ENCODE measurements around the gene AGAP2.
A peak's percentile ranks its signal among the peaks of the same experiment; 100 is the strongest.
"Not testable (repeated sequence)": the region's sequence is repeated elsewhere in the genome, so short reads cannot be mapped to it uniquely, and the experiment has no call there.

AGAP2 gene

DNA sequence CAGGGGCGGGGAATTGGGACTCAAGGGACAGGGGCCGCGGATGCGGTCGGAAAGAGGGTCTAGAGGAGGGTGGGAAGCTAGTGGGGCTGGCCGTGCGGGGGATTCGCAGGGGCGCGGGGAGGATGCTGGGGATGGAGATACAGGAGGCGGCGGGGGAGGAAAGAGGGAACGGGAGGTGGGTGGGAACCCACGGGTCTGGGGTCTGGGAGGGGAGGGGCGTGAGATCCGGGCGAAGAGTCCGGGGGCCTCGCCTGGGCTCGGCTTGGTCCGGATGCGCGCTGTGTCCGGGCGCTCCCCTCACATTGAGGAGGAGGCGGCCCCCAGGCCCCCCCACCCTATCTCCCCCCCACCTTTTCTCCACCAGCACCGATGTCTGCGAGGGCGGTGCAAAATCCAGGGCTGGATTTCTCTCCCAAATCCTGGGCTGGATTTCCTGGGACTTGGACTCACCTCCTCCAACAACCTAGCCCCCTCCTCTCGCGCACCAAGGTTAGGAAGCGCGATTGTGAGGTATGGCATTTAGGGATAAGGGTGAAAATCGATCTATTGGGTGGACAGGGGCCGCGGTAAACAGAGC, at the start of gene AGAP2:
TSS of gene AGAP2 (minus strand) at position 82 of the 577 bp plus-strand sequence. CDS start 496 bp downstream, outside the sequence.
- DNase-seq (ENCODE audit: low spot score), result no peak

DNA sequence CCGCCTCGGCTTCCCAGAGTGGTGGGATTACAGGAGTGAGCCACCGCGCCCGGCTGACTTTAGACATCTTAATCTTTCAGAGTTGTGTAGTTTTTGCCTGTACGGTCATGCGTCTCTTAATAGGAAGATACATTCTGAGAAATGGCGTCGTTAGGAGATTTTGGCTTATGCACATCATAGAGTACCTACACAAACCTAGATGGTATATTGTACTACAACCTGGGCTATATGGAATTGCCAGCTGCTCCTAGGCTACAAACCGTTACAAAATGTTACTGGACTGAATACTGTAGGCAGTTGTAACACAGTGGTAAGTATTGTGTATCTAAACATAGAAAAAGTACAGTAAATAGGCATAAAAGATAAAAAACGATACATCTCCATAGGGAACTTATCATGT, 45.3 kb upstream of the AGAP2 start:
- DNase-seq (ENCODE audit: low spot score), result no peak

DNA sequence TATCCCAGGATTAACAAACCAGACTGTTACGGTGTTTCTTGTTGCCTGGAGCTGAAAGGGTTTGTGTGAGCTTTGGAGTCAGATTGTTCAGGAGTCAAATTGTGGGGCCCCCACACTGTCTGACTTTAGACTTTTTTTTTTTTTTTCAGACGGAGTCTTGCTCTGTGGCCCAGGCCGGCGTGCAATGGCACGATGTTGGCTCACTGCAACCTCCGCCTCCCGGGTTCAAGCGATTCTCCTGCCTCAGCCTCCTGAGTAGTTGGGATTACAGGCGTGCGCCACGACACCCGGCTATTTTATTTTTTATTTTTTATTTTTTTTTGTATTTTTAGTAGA, 44.9 kb upstream of the AGAP2 start:
- no peak for DNase-seq (ENCODE audit: low spot score)

DNA sequence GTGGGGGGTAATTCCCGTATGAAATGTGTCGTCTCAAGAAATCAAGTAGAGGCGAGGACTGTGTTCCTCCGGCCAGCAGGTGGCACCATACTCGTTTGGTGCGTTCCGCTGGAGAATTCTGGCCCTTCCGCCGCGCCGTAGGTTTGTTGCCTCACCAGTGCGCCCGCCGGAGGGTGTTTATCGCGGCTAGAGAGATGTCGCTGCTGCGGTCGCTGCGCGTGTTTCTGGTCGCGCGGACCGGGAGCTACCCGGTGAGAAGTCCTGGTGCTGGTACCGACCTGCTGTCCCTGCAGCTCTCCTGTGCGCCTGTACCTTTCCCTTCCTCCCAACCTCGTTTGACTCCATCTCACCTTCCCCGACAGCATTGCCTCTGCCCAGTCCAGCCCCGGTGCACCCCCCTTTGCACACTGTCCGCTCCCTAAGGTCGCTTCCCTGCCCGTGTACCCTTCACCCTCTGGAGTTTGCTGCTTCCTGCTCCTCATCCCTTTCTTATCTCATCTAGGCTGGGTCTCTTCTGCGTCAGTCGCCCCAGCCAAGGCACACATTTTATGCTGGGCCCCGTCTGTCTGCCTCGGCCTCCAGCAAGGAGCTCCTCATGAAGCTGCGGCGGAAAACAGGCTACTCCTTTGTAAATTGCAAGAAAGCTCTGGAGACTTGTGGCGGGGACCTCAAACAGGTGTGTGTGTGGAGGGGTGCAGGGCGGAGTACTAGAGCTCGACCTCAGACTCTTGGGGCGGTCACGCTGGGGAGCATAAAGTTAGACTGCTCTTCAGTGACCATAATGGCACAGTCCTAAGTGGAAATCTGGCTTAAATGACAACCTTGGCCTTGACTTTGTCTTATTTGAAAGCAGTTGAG, 44.3 kb upstream of the AGAP2 start, which contains the start of gene TSFM:
TSS of gene TSFM (plus strand) at position 180 of the 858 bp plus-strand sequence. CDS start at position 195, 15 bp downstream.
- peak; percentile 76 for DNase-seq (ENCODE audit: low spot score)

DNA sequence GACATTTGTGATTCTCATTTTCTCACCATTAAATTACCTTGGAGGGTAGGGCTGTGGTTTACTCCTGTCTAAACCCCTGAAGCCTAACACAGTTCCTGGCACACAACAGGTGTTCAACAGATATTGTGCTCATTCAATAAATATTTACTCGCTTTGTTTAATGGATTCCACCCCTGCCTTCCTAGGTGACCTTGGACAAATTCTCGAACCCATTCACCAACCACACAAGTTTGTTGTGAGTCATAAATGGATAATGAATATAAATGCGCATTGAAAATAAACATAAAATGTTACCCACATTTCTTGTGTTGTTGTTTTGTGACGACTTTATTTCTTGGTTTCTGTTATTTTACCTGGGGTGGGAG, 43.7 kb upstream of the AGAP2 start:
- DNase-seq (ENCODE audit: low spot score), result no peak

DNA sequence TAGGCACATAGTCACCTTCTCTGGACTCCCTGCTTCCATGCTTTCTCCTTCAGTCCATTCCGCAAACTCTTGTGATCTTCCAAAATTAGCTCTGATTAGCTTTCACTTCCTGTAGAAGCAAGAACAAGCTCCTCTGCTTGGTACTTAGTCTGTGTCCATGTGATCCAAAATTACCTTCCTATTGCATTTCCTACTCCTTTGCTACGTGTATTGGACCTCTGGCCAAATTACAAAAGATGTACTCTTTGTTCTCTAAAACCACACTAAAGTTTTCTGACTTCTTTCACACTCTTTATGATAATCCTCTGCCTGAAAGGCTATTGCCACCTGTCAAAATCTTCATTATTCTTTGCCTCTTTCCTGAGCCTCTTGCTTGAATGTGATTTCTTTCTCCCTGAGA, 43.3 kb upstream of the AGAP2 start:
- no peak for DNase-seq (ENCODE audit: low spot score)

DNA sequence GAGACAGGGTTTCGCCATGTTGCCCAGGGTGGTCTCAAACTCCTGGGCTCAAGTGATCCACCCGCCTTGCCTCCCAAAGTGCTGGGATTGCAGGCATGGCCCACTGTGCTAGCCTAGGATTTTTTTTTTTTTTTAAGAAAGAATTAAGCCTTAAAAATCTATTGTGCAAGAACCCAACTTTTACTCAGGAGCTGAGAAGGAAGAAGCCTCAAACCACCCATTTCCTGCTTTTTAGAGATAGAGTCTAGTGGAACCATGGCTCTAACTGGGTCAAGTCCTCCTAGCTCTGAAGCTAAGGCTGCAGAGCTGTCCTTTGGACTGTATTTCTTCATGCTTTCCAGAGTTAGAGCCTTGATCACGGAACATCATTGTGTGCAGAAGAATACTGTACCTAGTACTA, 42.7 kb upstream of the AGAP2 start:
- no peak for DNase-seq (ENCODE audit: low spot score)

DNA sequence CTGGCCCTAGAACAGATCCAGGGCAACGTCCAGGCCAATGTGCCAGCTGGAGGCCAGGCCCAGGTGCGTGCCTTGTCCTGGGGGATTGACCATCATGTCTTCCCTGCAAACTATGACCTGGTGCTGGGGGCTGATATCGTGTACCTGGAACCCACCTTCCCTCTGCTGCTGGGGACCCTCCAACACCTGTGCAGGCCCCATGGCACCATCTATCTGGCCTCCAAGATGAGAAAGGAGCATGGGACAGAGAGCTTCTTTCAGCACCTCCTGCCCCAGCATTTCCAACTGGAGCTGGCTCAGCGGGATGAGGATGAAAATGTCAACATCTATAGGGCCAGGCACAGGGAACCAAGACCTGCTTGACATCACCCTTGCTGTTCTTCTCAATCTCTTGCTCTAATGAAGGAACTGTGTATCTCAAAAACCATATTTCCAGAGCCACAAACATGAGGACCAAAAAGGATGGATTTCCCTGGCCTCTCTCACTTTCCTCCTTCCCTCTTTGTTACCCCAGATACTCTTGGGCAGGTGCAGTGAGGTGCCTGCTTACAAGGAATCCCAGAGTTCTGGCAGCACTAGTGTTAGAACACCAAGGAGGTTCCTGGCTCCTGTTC, 41.8 kb upstream of the AGAP2 start:
- no peak for DNase-seq (ENCODE audit: low spot score)

DNA sequence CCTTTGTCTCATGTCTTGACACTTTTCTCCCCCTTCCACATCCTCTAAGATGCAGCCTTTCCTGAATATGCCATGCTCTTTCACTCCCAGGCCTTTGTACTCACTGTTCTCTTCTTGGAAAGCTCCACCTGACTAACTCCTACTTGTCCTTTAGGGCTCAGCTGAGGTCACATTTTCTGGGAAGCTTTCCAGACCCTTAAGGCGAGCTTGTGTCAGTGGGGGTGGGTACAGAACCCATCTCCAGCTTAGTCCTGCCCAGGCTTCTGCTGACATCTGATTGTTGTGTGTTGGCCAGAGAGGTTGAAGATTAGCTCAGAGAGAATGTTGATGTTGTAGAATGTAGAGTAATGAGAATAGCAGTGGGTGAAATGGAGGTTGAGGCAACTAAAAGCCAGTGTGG, 41.2 kb upstream of the AGAP2 start:
- no peak for DNase-seq (ENCODE audit: low spot score)

DNA sequence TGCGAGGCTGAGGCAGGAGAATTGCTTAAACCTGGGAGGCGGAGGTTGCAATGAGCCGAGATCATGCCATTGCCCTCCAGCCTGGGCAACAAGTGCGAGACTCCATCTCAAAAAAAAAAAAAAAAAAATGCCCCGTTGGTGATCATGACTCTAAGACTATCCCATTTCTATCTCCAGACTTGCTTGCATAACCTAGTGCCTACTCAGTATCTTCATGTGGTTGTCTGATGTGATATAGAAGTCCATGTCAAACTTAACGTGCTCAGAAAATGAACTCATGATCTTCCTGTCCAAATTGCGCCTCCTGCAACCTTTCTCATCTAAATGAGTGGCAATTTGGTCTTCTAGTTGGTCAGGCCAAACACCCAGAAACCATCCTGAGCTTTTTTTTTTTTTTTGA, 39.4 kb upstream of the AGAP2 start:
- DNase-seq (ENCODE audit: low spot score), result no peak

DNA sequence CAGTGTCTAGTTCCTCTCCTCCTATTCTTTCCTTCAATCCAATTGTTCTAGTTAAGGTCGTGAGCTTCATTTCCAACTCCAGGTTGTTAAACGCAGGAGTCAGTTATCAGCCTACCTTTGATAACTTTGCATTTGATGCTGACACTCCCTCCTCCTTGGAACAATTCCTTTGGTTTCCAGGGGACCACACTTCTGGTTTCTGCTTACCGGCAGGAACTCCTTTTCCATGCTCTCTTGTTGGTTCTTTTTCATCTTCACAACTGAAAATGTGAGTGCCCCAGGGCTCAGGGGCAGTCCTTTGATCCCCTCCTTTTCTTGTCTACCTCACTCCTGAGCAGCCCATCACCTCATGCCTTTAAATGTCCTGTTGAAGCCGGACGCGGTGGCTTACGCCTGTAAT, 38.8 kb upstream of the AGAP2 start:
- no peak for DNase-seq (ENCODE audit: low spot score)

DNA sequence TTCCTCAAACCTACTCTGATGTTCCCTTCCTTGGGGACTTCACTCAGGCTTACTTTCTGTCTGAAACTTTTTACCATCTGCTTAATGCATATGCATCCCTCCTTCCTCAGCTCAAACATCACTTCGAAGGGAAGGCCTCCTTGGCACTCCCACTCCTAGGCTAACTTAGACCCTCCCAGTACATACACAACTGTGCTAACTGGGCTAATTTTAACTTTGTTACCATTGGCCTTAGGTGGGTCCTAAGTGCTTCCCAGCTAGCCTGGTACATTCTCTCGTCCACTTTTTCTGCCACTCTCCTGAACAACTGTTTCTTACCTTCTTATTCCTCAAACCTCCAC, 37.7 kb upstream of the AGAP2 start:
- DNase-seq (ENCODE audit: low spot score), result no peak

DNA sequence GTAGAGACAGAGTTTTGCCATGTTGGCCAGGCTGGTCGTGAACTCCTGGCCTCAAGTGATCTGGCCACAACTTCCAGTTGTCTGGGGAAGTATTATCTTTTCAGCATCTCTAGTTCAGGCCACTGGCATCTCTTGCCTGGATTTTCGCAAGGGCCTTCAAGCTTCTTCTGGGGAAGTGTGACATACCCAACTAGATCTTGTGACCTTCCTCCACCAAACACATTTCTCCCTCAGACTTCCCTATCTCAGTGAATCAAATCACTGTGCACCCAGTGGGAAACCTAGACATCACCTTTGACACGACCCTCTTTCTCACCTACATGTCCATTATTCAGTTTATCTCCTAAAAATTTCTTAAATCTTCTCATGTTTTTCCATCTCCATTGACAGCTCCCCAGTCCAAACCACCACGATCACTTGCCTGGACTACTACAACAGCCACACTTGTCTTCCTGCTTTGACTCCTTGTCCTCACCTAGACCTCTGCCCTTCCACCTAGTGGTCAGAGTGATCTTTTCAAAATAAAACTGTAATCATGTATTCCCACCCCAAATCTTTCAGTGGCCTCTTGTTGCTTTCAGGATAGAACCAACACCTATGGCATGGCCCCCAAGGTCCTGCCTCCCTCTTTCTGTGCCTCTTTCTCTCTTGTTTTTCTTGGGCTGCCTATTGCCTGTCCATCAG, 37.2 kb upstream of the AGAP2 start:
- DNase-seq (ENCODE audit: low spot score), result no peak

DNA sequence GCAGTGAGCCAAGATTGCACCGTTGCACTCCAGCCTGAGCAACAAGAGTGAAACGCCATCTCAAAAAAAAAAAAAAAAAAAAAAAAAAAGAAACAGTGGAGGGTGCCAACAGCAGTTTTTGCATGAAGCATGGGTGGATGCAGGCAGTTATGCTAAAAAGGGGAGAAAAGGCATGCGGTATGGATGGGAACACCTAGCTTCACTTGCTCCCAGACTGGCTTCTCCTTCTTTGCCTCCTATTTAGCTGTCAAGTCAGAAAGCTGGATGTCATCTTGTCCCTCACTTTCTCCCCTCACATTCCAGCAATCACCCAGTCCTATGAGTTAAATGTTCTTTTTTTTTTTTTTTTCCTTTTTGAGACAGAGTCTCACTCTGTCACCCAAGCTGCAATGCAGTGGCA, 36.5 kb upstream of the AGAP2 start:
- DNase-seq (ENCODE audit: low spot score), result no peak

DNA sequence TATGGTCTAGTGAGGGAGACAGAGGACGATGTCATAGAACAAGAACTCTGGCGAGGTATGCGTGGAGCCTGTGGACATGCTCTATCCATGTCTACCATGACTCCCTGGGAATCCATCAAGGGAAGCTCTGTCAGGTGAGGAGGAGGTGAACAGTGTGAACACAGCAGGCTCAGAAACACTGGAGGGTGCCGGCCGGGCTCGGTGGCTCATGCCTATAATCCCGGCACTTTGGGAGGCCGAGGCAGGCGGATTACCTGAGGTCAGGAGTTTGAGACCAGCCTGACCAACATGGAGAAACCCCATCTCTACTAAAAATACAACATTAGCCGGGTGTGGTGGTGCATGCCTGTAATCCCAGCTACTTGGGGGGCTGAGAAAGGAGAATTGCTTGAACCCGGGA, 36.1 kb upstream of the AGAP2 start:
- not testable (repeated sequence) for DNase-seq (ENCODE audit: low spot score)

DNA sequence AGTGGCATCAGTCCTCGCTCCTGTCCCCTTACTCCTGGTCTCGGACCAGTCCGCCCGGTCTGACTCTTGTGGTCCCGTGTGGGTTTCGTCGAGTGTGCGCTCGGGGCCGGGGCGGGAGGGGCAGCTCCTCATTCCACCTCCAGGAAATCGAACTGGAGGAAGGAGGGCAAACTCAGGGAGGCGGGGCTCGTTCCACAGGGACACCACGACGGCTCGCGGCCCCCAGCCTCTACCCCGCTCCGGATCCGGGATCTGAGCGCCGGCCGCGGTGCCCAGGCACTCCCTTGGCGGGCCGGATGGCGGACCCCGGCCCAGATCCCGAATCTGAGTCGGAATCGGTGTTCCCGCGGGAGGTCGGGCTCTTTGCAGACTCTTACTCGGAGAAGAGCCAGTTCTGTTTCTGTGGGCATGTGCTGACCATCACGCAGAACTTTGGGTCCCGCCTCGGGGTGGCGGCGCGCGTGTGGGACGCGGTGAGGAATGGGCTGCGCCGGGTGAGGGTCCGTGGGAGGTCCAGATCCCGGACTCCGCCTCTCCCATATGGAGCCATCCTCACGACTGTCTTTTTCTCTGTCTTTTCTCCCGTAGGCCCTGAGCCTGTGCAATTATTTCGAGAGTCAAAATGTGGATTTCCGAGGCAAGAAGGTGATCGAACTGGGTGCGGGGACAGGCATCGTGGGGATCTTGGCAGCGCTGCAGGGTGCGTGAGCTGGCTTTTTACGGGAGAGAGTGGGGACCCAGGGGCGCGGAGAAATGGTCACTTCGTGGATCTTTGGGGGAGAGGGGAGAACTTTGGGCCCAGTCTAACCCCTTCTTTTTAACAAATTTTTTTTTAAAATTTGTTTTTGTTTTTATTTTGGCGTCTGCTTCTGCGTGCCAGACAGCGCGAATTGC, 34.1 kb upstream of the AGAP2 start, which contains the start of gene EEF1AKMT3:
TSS of gene EEF1AKMT3 (plus strand) at position 186 of the 894 bp plus-strand sequence. CDS start at position 297, 111 bp downstream.
- DNase-seq (ENCODE audit: low spot score), result peak; percentile 52

DNA sequence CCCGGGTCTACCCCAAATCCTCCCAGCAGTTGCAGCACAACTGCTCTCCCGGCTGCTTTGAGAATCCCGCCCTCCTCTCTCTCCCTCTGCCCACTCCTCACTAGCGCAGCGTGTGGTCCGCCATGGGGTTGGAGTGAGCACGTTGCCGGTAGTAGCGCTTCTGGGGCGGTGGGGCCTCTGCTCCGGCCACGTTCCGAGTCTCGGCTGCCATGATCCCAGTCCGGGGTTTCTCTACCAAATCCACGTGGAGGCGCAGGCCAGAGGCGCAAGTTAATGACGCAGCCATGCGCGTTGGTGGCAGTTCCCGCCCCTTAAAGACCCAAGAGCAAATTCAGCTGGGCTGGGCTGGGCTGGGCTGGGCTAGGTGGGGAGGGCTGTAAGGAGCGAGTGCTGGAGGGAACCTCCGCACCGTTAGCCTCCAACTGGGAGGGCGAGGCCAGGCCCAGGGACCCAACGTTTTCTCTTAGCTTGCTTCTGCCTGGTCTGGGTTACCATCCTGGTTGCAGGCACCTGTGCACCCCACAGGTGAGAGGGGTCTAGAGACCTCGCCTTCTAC, 33.4 kb upstream of the AGAP2 start, which contains the start of gene METTL1:
TSS of gene METTL1 (minus strand) at position 233 of the 556 bp plus-strand sequence. CDS start at position 211, 22 bp downstream.
- DNase-seq (ENCODE audit: low spot score), result peak; percentile 93

DNA sequence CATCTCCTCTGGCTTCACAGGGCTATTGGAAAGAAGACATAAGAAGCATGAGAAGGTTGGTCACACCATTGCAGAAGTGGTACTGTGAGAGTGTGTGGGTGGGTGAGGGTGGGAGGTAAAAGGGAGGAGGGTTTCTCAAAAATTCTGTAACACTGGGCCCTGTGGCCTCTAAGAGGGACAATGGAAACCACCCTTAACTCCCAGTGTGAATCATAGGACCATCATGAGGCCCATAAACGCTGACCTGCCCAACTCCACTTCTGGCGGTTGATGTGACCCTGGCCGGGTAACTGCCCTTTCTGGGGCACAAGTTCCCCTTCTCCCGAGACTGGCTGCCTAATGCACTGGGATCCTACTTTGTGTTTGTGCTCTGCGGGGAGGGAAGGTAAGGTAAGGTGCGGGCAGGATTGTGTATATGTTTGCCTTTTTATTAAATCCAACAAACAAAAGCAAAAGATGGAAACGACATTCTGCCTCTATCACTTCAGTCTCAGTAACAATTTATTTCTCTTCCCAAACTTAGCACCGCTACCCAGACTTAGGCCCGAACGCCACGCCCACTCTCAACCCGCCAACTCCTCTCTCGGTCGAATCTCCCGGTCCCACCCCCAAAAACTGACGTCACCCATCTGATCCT, 32.8 kb upstream of the AGAP2 start:
- DNase-seq (ENCODE audit: low spot score), result peak; percentile 95

DNA sequence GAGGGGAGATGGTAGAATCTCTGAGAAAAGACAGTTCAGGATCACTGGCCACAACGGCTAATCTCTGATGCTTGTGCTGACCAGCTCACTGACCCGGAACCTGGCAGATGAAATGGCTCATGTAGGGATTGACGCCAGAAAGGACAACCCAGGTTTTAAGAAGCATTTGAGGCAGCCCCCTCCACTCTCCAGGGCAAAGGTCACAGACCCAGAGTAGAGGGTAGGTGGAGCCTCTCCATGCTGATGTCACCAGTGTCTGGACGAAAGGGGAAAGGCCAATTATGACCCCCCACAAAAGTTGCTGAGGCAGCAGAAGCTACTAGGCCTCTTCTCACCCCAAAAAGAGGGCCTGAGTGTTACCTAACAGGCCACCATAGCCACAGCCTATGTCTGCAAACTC, 32.2 kb upstream of the AGAP2 start:
- no peak for DNase-seq (ENCODE audit: low spot score)

DNA sequence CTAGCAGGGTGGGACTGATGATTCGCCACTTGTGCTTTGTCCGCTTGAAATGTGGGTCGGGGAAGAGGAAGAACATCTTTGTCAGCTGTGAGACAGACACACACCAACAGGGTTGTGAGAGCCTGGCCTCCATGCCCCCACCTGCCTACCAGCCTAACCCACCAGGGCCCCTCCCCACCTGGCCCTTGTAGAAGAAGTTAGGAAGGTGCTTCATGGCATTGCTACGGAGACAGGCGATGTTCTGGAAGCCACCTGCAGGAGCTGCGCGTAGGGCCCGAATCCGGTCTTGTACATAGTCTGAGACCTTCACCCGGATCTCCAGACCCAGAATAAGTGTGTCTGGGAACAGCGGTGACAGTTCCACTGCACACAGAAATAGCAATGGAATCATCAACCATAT, 31.1 kb upstream of the AGAP2 start:
- no peak for DNase-seq (ENCODE audit: low spot score)

DNA sequence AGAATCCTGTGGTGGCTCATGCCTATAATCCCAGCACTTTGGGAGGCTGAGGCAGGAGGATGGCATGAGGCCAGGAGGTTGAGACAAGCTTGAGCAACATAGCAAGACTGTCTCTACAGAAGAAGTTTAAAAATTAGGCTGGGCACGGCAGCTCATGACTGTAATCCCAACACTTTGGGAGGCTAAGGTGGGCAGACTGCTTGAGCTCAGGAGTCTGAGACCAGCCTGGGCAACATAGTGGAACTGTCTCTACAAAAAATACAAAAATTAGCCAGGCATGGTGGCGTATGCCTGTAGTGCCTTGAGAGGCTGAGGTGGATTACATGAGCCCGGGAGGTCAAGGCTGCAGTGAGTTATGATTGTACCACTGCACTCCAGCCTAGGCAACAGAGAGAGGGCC, 29.3 kb upstream of the AGAP2 start:
- no peak for DNase-seq (ENCODE audit: low spot score)
